ENCODE data around the gene ACACB. TPM values are rescaled to one million over a fixed set of nuclear protein-coding genes. Genes with fewer than 3 reads are reported as not detected.
A peak's percentile ranks its signal among the peaks of the same experiment; 100 is the strongest.

The ACACB gene
- total RNA-seq = 100 to 1,000 TPM in 6 of 10 donors, 10 to 100 TPM in 4; 69.7 to 241 (median 107) TPM
- polyA plus RNA-seq = 100 to 1,000 TPM in 1 of 2 donors, 10 to 100 TPM in 1; 12.8 to 193 TPM
- long read RNA-seq, donor 1, partial matches to known transcripts = 22 of 43 reads
- long read RNA-seq, donor 1, other reads (novel, unspliced or antisense) = 20 of 43 reads
- long read RNA-seq, donor 2, partial matches to known transcripts = 25 of 43 reads
- long read RNA-seq, donor 2, other reads (novel, unspliced or antisense) = 17 of 43 reads
- long read RNA-seq, donor 3, partial matches to known transcripts = 168 of 196 reads
- long read RNA-seq, donor 3, other reads (novel, unspliced or antisense) = 25 of 196 reads

- TF ChIP-seq CTCF (IDR thresholded peaks at IDR 0.05) = no peak
- H3K4me3 ChIP-seq = peak within 1 kb of the TSS; percentile 24 to 49 (median 43)
- peak within 1 kb of the TSS; percentile 84 to 99 (median 91) for H3K27ac ChIP-seq
- WGBS, 2 donors = 29 to 31% methylated on average over 14 of the region's 14 CpGs
- H3K36me3 ChIP-seq = peaks cover 0 to 5% (median 0%) of the 10 kb centered on the region in 9 donors
- peaks cover 15 to 98% (median 79%) of the 10 kb centered on the region in 9 donors for H3K4me1 ChIP-seq
- ATAC-seq (peak; percentile 26 to 83 (median 68)), DNase-seq (peak; percentile 67 to 69)
- no peaks in the 10 kb centered on the region for H3K27me3 ChIP-seq
- no peaks in the 10 kb centered on the region for H3K9me3 ChIP-seq
- intact Hi-C loops (cut with DNase I) = loop anchor here in 6 of 10 donors (2.0 to 10.0 kb wide), 6 partner anchors 15 to 269 kb away; no protein-coding TSS in a partner anchor
Measured at GRCh38 chr12:109115758-109116610, at the start of gene ACACB. Gene ACACB (plus strand): TSS chr12:109116587. CDS start chr12:109139406, 22,819 bp downstream.

- 79 to 85% methylated on average over 17 of the region's 17 CpGs for WGBS, 2 donors
- DNase-seq = no peak
Measured at GRCh38 chr12:109069307-109070271, 46.8 kb upstream of the ACACB start.

GRCh38 chr12:109074866-109075265, 41.5 kb upstream of the ACACB start:
- Histone ChIP-seq H3K9me3 (peaks cover 0 to 18% (median 0%) of the 10 kb centered on the region in 11 donors), H3K27me3 (no peaks in the 10 kb centered on the region), H3K4me1 (no peaks in the 10 kb centered on the region), H3K36me3 (peaks cover 2 to 99% (median 31%) of the 10 kb centered on the region in 9 donors), H3K27ac (no peak overlapping the region), H3K4me3 (no peak overlapping the region)
- no peak for TF ChIP-seq CTCF (IDR thresholded peaks at IDR 0.05)
- DNase-seq (no peak), ATAC-seq (no peak)
- intact Hi-C loops (cut with DNase I) = no loop called here

More at GRCh38 chr12:109069307-109070271, 46.8 kb upstream of the ACACB start:
- Histone ChIP-seq H3K27ac (no peak overlapping the region), H3K4me1 (no peaks in the 10 kb centered on the region), H3K36me3 (peaks cover 0 to 96% (median 40%) of the 10 kb centered on the region in 9 donors), H3K9me3 (no peaks in the 10 kb centered on the region), H3K27me3 (no peaks in the 10 kb centered on the region), H3K4me3 (no peak overlapping the region)
- intact Hi-C loops (cut with DNase I) = no loop called here
- no peak for TF ChIP-seq CTCF (IDR thresholded peaks at IDR 0.05)
- peak in 1 of 8 donors; percentile 22 for ATAC-seq

Data from heart right ventricle (tissue), 16 donors.